ENCODE results near the gene CNPY3. TPM values are rescaled to one million over a fixed set of nuclear protein-coding genes. Genes with fewer than 3 reads are reported as not detected.

The CNPY3 gene
- total and polyA plus RNA-seq, 2 experiments from 2014 or later: 73.0 to 89.9 TPM

DNA sequence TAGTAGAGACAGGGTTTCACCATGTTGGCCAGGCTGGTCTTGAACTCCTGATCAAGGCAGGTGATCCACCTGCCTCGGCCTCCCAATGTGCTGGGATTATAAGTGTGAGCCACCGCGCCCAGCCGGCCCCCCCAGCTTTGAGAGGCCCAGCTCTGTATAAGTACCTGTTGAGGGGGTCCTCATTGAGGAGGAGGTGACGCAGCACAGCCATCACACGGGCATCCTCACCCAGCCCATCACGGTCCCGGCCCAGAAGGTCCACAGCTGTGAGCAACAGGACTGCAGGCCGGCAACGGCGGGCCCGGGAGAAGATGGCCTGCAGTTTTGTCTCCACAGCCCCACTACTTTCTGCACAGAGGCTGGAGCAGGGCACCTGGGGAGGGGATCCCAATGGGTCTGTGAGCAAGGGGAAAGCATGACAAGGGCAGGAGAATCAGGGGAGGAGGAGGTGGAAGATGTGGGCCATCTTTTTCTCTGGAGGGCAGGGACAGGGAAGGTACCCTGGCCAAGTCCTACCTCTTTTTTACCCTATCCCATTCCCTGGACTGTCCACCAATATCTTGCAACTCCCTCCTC is 38.9 kb downstream of the CNPY3 start:
- H3K27ac ChIP-seq: no peak overlapping the region
- no peaks in the 10 kb centered on the region for H3K9me3 ChIP-seq (ENCODE audit: low read depth)
- no peak for TF ChIP-seq CTCF (IDR thresholded peaks at IDR 0.05; ENCODE audit: low read depth, low read length)
- no peak overlapping the region for H3K4me3 ChIP-seq
- peaks cover 4% of the 10 kb centered on the region for H3K4me1 ChIP-seq (ENCODE audit: low read depth)
- no peaks in the 10 kb centered on the region for H3K27me3 ChIP-seq
- H3K36me3 ChIP-seq: peaks cover 4% of the 10 kb centered on the region
- DNase-seq (ENCODE audit: low read depth in 1 of 2, low spot score in 1 of 2): no peak

DNA sequence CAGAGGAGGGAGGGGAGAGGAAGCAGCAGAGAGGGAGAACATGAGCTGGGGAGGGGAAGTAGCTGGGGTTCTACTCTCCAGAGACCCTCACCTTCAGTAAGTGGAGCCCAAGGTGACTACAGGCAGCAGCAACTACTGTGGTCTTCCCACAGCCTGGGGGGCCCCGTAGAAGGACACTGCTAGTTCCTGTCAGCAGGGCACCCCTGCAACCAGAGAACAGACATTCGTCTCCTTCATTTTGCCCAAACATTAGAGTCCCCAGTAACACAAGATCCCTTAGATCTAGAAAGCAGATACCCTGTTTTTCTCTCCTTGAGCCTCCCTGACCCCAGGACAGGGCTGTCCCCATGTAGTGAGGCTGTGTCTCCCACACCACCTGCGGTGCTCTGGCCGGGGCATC is 39.5 kb downstream of the CNPY3 start:
- no peaks in the 10 kb centered on the region for H3K27me3 ChIP-seq
- no peak overlapping the region for H3K27ac ChIP-seq
- no peaks in the 10 kb centered on the region for H3K9me3 ChIP-seq (ENCODE audit: low read depth)
- no peak for DNase-seq (ENCODE audit: low read depth in 1 of 2, low spot score in 1 of 2)
- H3K36me3 ChIP-seq: peaks cover 4% of the 10 kb centered on the region
- peaks cover 4% of the 10 kb centered on the region for H3K4me1 ChIP-seq (ENCODE audit: low read depth)
- no peak overlapping the region for H3K4me3 ChIP-seq
- TF ChIP-seq CTCF (IDR thresholded peaks at IDR 0.05; ENCODE audit: low read depth, low read length): no peak

DNA sequence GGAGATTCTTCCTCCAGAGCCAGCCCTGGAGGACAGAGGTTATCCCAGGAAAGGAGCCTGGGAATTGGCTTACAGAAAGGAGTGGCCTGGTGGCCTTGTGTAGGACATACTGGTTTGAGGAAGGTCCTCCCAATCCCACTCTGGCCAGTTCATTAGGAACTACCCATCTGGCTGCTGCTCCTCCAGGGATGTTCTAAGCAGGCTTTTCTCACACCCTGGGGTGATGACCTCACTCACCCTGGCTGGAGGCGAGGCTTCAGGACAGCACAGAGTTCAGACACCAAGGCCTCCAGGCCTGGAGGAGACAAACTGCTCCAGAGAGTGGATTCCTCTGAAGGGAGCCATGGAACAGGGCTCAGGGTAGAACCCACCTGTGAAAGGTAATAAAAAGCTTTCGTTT is 40.2 kb downstream of the CNPY3 start:
- Histone ChIP-seq H3K9me3 (ENCODE audit: low read depth) (no peaks in the 10 kb centered on the region), H3K4me1 (ENCODE audit: low read depth) (no peaks in the 10 kb centered on the region), H3K36me3 (peaks cover 4% of the 10 kb centered on the region), H3K27ac (no peak overlapping the region), H3K4me3 (no peak overlapping the region), H3K27me3 (no peaks in the 10 kb centered on the region)
- TF ChIP-seq CTCF (IDR thresholded peaks at IDR 0.05; ENCODE audit: low read depth, low read length): no peak
- DNase-seq (ENCODE audit: low read depth in 1 of 2, low spot score in 1 of 2): no peak

GRCh38 chr6:42969934-42970333 is 40.7 kb downstream of the CNPY3 start:
- TF ChIP-seq CTCF (IDR thresholded peaks at IDR 0.05; ENCODE audit: low read depth, low read length): no peak

GRCh38 chr6:42970871-42971612 is 41.8 kb downstream of the CNPY3 start:
- Histone ChIP-seq H3K9me3 (ENCODE audit: low read depth) (no peaks in the 10 kb centered on the region), H3K27ac (no peak overlapping the region), H3K4me3 (no peak overlapping the region), H3K4me1 (ENCODE audit: low read depth) (no peaks in the 10 kb centered on the region), H3K27me3 (no peaks in the 10 kb centered on the region), H3K36me3 (peaks cover 4% of the 10 kb centered on the region)
- TF ChIP-seq CTCF (IDR thresholded peaks at IDR 0.05; ENCODE audit: low read depth, low read length): no peak
- no peak for DNase-seq (ENCODE audit: low read depth in 1 of 2, low spot score in 1 of 2)

More at GRCh38 chr6:42969934-42970333, 40.7 kb downstream of the CNPY3 start:
- Histone ChIP-seq H3K36me3 (peaks cover 4% of the 10 kb centered on the region), H3K27ac (no peak overlapping the region), H3K9me3 (ENCODE audit: low read depth) (no peaks in the 10 kb centered on the region), H3K27me3 (no peaks in the 10 kb centered on the region), H3K4me3 (no peak overlapping the region), H3K4me1 (ENCODE audit: low read depth) (no peaks in the 10 kb centered on the region)
- no peak for DNase-seq (ENCODE audit: low read depth in 1 of 2, low spot score in 1 of 2)
